Measurements from ENCODE around the gene FNIP2.

GRCh38 chr4:158750379-158750778, 18.4 kb upstream of the FNIP2 start:
- TF ChIP-seq CTCF (conservative IDR thresholded peaks at IDR 0.05; ENCODE audit: low read length), result no peak
- no peak for TF ChIP-seq EZH2phosphoT487 (IDR thresholded peaks at IDR 0.05; ENCODE audit: borderline replicate concordance)
